Activated CD8-positive, alpha-beta memory T cell treated with anti-CD3 and anti-CD28 coated beads for 36 hours (primary cell): ENCODE results near the gene MTOR. TPM values are rescaled to one million over a fixed set of nuclear protein-coding genes. Genes with fewer than 3 reads are reported as not detected.
"Not testable (repeated sequence)": the region's sequence is repeated elsewhere in the genome, so short reads cannot be mapped to it uniquely, and the experiment has no call there.

Experiments used
- CTCF ChIA-PET: fragments of 350-600 bp; sonication (Branson Sonifier 250); formaldehyde crosslinking; loops from one replicate; lab custom pipeline; 2021; ENCODE audit warnings: antibody characterized with exemption; lab: Charles Lee
- POLR2A ChIA-PET: fragments of 350-600 bp; sonication (Branson Sonifier 250); formaldehyde crosslinking; loops from one replicate; lab custom pipeline; 2021; ENCODE audit warnings: antibody characterized with exemption; lab: Charles Lee
- total RNA-seq, 2 experiments: library from RNA; stranded (reverse); gene quantifications; one replicate each; pipeline ENCODE4 v1.2.3, GENCODE V29; 2021

MTOR gene
- total RNA-seq, 2 experiments from 2014 or later = 49.3 to 52.2 TPM

GRCh38 chr1:11162752-11163151, 99.6 kb downstream of the MTOR start:
- CTCF ChIA-PET, POLR2A ChIA-PET: not testable (repeated sequence)

DNA sequence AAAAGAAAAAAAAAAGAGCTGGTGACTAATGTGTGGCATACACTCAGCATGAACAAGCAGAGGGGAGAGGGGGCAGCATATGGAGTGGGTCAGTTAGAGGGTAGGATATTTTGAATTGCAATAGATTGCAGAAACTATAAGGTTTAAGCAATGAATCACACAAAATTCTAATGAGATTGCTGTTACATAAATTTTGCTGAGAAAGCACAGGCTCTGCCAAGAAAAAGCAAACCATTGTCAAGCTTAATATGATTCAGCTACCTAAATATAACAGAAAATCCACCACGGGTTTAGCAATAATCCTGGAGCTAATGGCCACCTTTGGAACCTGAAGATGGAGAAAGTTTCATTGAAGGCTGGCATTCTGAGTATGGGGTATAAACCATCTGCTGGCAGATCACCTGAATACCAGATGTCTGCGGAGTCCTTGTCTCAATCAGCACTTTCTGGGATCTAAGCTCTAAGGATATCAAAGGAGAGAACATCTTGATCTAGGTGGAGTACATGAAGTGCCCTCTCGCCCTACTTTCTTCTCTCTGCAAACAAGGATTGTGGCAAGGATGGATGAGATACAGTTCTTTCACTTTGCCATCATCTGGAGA, 103.5 kb downstream of the MTOR start:
- ChIA-PET CTCF (interaction anchor here (0.5 to 0.8 kb wide), 2 partner anchors 40 to 121 kb away, joined by 3 to 4 read pairs; no protein-coding TSS in a partner anchor), POLR2A (no interaction called here)

DNA sequence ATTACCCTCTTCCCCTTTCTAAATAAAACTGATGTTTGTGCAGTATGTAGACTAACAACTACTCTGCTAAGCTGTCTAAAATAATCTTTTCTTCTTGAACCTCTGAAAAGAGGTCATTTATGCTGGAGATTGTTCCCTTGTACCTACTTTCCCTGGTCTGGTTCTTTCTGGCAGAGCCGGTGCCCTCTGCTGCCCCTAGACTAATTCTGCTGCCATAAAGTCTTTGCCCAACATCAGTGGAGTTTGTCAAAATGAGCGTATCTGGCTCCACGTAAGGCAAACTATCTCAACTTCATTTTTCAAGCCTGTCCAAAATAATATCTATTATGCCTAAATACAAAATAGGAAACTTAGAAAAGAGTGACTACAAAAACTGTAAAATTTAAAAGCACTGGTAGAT, 104.1 kb downstream of the MTOR start:
- ChIA-PET CTCF (no interaction called here), POLR2A (no interaction called here)

GRCh38 chr1:11157867-11158266, 104.5 kb downstream of the MTOR start:
- ChIA-PET CTCF (no interaction called here), POLR2A (no interaction called here)

DNA sequence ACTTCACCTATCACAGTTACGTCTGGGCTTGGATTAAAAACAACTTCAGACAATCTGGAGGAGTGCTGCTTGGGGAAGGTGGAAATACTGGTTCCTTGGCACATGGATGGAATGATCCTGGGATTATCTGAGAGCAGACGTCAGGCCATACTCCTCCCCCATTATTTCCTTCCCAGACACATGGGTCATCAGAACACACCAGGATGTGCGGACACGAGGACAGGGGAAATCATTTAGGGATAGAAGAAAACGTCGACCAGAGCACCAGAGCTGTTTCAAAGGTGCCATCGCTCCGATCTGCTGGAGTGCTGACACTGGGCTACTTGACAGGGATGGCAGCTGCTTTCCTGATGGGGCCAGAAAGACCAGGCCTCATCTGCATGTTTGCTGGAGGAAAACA, 105.0 kb downstream of the MTOR start:
- POLR2A ChIA-PET = no interaction called here

GRCh38 chr1:11156963-11157362, 105.4 kb downstream of the MTOR start:
- CTCF ChIA-PET = no interaction called here
- POLR2A ChIA-PET = no interaction called here

More for the DNA sequence above, 105.0 kb downstream of the MTOR start:
- CTCF ChIA-PET = no interaction called here

DNA sequence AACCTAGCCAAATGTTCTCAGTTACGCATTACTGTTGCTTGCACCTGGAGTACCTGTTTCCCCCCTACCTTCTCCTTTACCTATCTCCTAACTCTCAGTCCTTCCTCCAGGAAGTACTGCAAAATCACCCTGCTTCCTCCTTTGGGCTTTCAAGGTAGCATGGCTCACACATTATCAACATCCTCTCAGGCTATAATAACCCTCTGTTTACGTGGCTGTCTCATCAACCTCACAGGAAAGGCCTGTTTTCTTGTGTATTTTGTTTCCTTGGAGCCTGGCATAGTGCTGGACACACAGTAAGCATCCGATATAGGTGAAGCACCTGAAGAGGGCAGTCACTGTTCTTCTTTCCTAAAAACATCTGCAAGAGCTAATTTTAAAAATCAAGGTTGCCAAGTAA, 105.9 kb downstream of the MTOR start:
- ChIA-PET POLR2A (no interaction called here), CTCF (no interaction called here)

- CTCF ChIA-PET = interaction anchor here (1.3 kb wide), 1 partner anchor 116 kb away, joined by 3 read pairs; no protein-coding TSS in a partner anchor
- POLR2A ChIA-PET = no interaction called here
Observed at GRCh38 chr1:11153184-11153583, 109.2 kb downstream of the MTOR start.

DNA sequence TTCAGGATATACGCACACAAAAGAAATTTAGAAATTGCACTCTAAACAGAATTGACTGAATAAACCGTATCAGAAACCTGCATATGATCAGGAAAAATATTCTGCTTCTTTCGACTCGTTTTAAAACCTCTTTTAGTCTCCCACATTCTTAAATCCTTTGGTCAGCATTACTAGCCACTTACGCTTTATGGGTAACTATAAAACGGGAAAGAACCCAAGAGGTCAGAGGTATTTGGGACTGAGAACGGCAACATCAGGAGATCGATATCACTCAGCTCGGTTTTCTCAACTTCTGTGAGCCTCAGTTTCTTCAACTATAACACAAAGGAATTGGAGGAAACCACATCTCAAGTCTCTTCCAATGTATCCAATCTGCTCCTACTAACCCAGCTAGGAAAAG, 109.6 kb downstream of the MTOR start:
- POLR2A ChIA-PET = no interaction called here
- CTCF ChIA-PET = interaction anchor here (1.3 kb wide), 1 partner anchor 115 kb away, joined by 3 read pairs; no protein-coding TSS in a partner anchor

DNA sequence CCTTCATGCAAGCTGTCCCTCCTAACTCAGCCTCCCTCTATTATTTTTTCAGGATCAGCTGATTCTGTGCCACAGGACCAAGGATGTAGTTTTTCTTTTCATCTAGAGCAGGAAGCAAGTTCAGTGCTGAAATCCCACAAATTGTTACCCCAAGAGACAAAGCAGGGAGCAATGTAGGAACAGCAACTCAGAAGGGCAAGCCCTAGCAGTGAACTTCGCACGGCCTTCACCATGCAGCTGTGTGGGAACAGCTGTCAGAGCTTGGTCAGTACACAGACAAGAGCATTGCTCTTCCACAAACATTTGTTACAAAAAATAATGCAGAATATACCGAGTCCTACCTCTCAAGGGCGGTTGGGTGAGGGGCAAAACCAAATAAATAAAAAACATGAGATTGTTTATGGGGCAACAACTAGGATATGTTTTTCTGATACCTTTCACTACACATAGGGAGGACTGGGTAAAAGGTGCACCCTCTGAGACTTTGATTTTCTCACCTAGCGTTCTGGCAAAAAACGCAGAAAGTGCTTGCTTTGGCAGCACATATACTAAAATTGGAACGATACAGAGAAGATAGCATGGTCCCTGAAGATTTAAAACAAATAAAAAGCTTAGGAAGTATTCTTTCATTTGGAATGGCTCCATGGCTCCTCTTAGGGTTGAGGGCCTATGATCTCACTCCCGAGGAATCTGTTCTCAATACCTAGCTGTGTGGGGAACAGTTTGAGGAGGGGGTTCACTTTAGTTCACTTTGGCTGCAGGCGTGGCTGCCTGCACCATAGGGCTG, 110.3 kb downstream of the MTOR start:
- CTCF ChIA-PET = interaction anchor here (1.3 kb wide), 1 partner anchor 114 kb away, joined by 3 read pairs; no protein-coding TSS in a partner anchor
- POLR2A ChIA-PET = no interaction called here

GRCh38 chr1:11151114-11151513, 111.2 kb downstream of the MTOR start:
- ChIA-PET POLR2A (no interaction called here), CTCF (no interaction called here)

DNA sequence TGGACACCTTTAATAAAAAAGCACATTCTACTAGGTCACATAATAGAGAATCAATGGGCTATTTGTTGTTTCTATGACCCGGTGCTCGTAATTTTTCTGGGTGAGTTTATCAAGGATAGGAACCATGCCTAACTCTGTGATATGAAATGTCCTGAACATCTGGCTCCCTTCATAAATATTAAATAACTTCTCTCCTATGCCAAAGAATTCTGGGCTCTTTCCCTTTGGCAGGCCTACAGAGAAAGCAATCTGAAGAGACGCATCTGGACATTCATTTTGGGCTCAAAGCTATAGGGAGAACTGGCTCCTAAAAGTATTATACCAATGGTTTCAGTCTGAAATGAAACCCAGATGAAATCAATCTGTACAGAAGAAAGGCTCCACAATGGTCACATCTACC, 112.0 kb downstream of the MTOR start:
- ChIA-PET POLR2A (no interaction called here), CTCF (no interaction called here)

- ChIA-PET CTCF (interaction anchor here (1.9 kb wide), 1 partner anchor 109 kb away, joined by 7 read pairs; no protein-coding TSS in a partner anchor), POLR2A (no interaction called here)
Observed at GRCh38 chr1:11147197-11147770, 115.1 kb downstream of the MTOR start.

DNA sequence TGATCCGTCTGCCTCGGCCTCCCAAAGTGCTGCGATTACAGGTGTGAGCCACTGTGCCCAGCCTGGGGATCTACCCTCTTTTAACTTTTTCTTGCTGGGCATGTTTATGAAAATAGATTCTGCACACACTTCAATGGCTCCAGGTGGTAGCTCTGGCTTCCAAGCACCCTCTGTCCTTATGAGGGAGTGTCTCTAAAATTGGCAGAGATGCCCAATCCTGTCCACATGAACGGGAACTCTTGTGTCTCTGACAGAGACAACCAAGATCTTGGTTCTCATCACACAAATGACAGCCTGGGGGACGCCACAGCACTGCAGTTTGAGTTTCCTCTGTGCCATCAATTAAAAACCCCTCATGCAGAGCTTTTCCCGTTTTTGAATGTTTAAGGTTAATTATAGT, 116.6 kb downstream of the MTOR start:
- CTCF ChIA-PET = no interaction called here
- POLR2A ChIA-PET = interaction anchor here (0.6 kb wide), 1 partner anchor 20 kb away, joined by 3 read pairs; no protein-coding TSS in a partner anchor

DNA sequence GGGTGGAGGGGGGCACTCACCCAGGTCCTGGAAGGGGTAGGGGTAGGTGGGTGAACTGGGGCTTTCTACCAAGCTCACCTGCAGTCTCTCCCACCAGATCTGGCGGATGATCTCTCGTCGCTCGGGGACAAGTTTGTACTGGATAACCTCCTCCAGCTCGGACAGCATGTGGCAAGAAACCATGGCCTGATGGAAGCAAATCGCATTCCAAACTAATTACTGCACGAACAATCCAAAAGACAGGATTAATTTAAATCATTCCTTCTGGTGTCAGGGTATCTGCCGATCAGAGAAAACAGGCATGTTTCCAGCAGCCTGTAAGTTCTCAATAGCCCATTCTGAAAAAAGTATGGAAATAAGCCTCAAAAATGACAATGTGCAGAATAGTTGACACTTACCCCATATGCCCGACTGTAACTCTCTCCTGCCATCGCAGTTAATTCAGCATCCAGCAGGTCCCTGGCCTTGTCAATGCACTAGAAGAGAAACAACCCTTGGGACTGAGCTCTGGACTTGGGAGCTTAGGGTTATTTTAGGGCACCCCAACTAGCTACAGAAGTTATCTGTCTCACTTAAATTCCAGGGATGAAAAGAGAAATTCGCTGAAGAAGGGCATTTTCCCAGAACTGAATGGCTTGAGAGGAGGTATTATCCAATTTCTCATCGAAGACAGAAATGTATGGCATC, 117.6 kb downstream of the MTOR start:
- ChIA-PET CTCF (no interaction called here), POLR2A (no interaction called here)

- ChIA-PET CTCF (interaction anchor here (0.7 kb wide), 1 partner anchor 107 kb away, joined by 3 read pairs; no protein-coding TSS in a partner anchor), POLR2A (interaction anchor here (0.6 kb wide), 1 partner anchor 53 kb away, joined by 4 read pairs; no protein-coding TSS in a partner anchor)
Observed at GRCh38 chr1:11143907-11144306, 118.4 kb downstream of the MTOR start.

- CTCF ChIA-PET = no interaction called here
- POLR2A ChIA-PET = interaction anchor here (0.6 kb wide), 1 partner anchor 54 kb away, joined by 4 read pairs; no protein-coding TSS in a partner anchor
Observed at GRCh38 chr1:11143401-11143800, 119.0 kb downstream of the MTOR start.

DNA sequence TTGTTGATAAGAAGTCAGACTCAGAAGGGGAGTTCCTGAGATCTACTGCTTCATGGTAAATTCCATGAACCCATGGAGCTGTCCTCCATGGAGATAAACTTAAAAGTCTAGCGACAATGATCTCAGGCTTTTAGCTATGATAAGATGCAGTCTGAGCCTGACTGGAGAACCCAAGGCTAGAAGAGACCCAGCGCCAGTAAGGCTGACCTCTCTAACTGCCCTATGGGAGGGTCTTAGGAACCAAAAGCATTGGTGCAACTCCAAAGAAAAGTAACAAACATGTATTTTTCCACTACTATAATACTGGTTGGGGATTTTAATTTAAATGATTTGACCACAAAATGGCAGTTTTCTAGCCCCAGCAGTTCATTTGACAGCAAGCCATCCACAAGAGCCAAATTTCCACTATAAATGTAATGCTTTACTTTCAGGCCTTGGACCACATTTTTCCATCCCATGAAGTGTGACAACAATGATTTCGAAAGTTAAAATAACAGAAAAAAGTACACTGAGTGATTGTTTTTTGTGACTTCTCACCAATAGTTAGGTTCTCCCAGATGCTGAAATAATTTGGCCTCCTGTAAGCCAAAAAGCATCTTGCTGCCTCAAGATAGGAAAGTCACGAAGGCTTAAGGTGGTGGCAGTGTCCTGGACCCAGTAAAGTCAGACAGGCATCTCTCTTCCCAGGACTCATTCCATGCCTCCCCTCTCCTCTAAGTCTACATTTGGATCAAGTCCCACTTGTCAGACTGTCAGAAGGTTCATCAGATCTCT, 119.5 kb downstream of the MTOR start:
- ChIA-PET CTCF (no interaction called here), POLR2A (no interaction called here)

DNA sequence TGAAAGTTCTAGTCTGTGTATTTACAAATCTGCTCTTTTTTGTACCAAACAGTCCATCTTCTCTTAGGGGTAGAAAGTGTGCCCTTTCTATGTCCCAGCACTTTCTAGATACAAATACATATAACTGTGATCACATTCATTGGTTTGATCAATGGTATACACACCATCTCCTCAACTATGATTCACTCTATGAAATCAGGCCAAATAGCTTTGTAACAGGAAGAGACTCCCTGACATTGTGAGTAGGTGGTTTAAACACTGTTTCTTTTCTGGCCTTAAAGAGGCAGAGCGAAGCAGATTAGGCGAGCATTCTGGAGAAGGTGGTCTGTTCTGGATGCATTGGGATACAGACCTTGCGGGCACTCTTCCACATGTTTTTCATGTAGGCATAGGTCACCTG, 123.4 kb downstream of the MTOR start:
- POLR2A ChIA-PET = no interaction called here
- CTCF ChIA-PET = no interaction called here
